Breast epithelium (tissue), 3 donors: Measurements from ENCODE around the gene ATP2B2.

Experiments
- CTCF ChIP-seq, 3 donors: fragments of 450-650 bp; IDR thresholded peaks; one replicate each; pipeline ENCODE4 v1.5.1; 2016 to 2017; ENCODE audit warnings: antibody characterized with exemption in 3 of 3, mild to moderate bottlenecking in 3 of 3, moderate library complexity in 3 of 3
- POLR2A ChIP-seq: fragments of 450-650 bp; IDR thresholded peaks from one replicate; pipeline ENCODE4 v1.6.1; 2016; ENCODE audit warnings: antibody characterized with exemption, mild to moderate bottlenecking, moderate library complexity
- POLR2AphosphoS5 ChIP-seq, 3 donors: sonication (generic); formaldehyde crosslinking; IDR thresholded peaks; one replicate each; pipeline ENCODE4 v1.6.1; 2017; ENCODE audit warnings: antibody characterized with exemption in 3 of 3

GRCh38 chr3:10400749-10401495, 104.5 kb downstream of the ATP2B2 start:
- no peak for TF ChIP-seq CTCF (IDR thresholded peaks at IDR 0.05)
- TF ChIP-seq POLR2A = no peak
- no peak for TF ChIP-seq POLR2AphosphoS5 (IDR thresholded peaks at IDR 0.05)
